Neuron (in vitro differentiated cells): ENCODE data around the gene OR52J3.
"Not testable (repeated sequence)": the region's sequence is repeated elsewhere in the genome, so short reads cannot be mapped to it uniquely, and the experiment has no call there.

Experiments
- H2AFZ ChIP-seq: one replicate; pipeline ENCODE4 v1.6.1; 2013; ENCODE audit warnings: low read depth, mild to moderate bottlenecking, inconsistent platforms, low read length, moderate library complexity
- H3K27me3 ChIP-seq: one replicate; pipeline ENCODE4 v1.6.1; 2013; ENCODE audit warnings: low read length; ENCODE audit not compliant: insufficient read depth
- H3K36me3 ChIP-seq: one replicate; pipeline ENCODE4 v1.6.1; 2013; ENCODE audit warnings: low read length; ENCODE audit not compliant: insufficient read depth
- H3K4me1 ChIP-seq: one replicate; pipeline ENCODE4 v1.6.1; 2013; ENCODE audit warnings: low read length; ENCODE audit not compliant: insufficient read depth
- H3K4me3 ChIP-seq: 2 replicates; pipeline ENCODE4 v1.5.1; 2013; ENCODE audit warnings: mild to moderate bottlenecking, low read length, moderate library complexity
- H3K9me3 ChIP-seq: one replicate; pipeline ENCODE4 v1.6.1; 2013; ENCODE audit warnings: low read length

Gene OR52J3

DNA sequence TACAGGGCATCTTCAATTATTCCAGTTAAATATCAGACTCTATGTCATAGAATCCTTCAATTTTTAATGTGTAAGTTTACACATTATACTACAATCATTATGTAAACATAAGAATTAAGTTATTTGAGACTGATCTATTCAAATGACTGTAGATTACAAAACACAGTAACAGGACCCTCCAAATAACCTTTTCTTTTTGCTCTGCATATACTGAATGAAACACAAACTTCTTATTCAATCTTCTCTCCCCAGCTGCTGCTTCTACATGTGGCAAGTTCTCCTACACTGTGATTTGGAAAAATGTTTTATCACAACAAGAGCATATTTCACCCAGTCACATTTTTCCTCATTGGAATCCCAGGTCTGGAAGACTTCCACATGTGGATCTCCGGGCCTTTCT, at the start of gene OR52J3:
Gene OR52J3 (plus strand): TSS at position 301 of the 400 bp plus-strand sequence. CDS start 0 bp downstream, at position 301.
- H3K4me3 ChIP-seq, result no peak within 1 kb of the TSS
- peaks cover 1% of the 10 kb centered on the region for H3K4me1 ChIP-seq
- no peaks in the 10 kb centered on the region for H3K36me3 ChIP-seq
- H3K9me3 ChIP-seq, result no peaks in the 10 kb centered on the region
- no peaks in the 10 kb centered on the region for H3K27me3 ChIP-seq
- H2AFZ ChIP-seq, result no peak within 1 kb of the TSS

DNA sequence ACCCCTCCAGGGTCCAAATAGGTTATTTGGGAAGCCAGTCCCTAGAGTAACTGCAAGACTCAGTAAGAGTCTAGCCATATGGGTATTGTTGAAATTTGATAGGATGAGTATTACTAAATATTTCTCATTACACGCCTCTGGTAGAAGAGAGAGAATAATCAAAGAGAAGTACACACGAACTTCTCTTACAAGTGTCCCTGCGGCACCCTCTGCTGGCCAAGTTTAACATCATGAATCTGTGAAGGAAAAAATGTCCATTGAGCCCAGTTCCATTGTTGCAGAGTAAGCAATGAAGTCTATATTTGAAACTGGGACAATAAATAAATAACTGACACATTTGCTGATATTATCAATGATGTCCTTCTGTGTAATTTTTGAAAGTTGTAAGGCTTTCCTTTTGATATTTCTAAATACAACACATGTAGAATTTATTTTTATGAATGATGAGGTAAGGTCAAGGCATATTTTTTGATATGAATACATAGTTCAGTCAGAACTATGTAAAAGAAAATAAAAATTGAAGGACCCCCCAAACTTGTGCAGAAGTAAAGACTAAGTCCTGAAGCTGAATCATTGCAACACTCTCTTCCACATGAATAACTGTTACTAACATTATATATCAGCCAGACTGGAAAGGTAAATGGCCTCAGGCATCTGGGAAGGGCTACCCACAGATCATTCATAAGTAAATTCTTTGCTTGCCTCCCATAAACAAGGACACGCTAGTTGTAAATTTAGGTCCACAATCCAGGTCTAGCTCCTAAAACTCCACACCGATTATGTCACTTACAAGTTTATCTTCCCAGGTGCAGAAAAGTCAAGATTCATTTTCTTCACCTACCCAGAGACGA, 41.7 kb upstream of the OR52J3 start:
- peaks cover 3% of the 10 kb centered on the region for H3K27me3 ChIP-seq
- no peak overlapping the region for H2AFZ ChIP-seq
- H3K4me1 ChIP-seq, result no peaks in the 10 kb centered on the region

DNA sequence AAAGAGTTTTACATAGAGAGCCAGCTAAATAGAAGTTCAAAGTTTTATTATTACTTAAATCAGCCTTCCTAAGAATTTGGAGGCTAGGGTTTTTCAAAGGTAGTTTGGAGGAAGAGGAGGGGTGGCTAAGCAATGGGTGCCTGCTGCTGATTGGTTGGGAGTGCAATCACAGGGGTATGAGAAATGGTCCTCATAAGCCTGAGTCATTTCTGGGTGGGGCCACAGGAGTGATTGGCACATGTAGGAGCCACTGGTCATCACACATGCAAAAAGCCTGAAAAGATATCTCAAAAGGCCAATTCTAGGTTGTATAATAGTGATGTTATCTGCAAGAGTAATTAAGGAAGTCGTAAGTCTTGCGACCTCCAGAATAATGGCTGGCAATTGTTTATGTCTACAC, 38.8 kb upstream of the OR52J3 start:
- Histone ChIP-seq H3K36me3 (no peaks in the 10 kb centered on the region), H3K4me1 (no peaks in the 10 kb centered on the region), H3K9me3 (no peaks in the 10 kb centered on the region), H2AFZ (no peak overlapping the region), H3K4me3 (no peak overlapping the region), H3K27me3 (peaks cover 3% of the 10 kb centered on the region)

More for the DNA sequence above, 41.7 kb upstream of the OR52J3 start:
- no peaks in the 10 kb centered on the region for H3K9me3 ChIP-seq
- H3K36me3 ChIP-seq, result no peaks in the 10 kb centered on the region
- H3K4me3 ChIP-seq, result no peak overlapping the region

DNA sequence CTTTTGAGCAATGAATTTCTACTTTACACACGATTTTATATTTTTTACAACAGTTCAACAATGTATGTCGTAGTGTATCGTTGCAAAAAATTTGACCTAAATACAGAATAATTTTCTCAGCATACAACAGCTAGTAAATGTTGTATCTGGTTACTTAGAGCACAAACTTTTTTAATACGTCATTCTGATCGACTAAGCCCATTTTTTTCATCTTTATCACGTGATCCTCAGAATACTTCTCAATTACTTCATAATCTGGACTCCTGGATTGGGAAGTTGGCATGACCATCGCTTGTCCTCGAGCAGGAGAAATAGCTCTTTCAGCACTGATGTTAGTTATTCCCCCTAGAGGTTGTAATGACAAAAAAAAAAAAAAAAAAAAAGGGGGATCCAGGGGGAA, 35.1 kb upstream of the OR52J3 start:
- Histone ChIP-seq H3K27me3 (no peaks in the 10 kb centered on the region), H3K4me3 (no peak overlapping the region), H3K36me3 (no peaks in the 10 kb centered on the region), H3K4me1 (no peaks in the 10 kb centered on the region), H2AFZ (no peak overlapping the region), H3K9me3 (no peaks in the 10 kb centered on the region)

DNA sequence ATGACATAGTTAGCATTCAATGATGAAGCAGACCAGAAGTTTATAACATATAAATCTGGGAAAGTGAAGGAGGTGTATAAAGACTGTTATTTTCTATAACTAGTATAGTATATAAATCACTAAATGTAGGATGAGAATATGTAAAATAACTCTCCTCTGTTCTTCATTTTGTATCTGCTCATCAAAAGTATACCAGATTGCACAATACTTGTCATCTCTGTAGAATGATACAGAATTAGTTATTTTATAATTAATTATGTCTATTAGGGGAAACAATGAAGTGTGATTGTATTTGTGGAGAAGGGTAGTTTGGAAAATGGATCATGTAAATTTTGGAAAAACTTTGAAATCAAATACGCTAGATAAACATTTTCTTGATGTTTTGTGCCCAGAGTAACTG, 33.3 kb upstream of the OR52J3 start:
- Histone ChIP-seq H3K9me3 (no peaks in the 10 kb centered on the region), H3K27me3 (no peaks in the 10 kb centered on the region), H2AFZ (no peak overlapping the region), H3K36me3 (no peaks in the 10 kb centered on the region), H3K4me3 (no peak overlapping the region), H3K4me1 (no peaks in the 10 kb centered on the region)

DNA sequence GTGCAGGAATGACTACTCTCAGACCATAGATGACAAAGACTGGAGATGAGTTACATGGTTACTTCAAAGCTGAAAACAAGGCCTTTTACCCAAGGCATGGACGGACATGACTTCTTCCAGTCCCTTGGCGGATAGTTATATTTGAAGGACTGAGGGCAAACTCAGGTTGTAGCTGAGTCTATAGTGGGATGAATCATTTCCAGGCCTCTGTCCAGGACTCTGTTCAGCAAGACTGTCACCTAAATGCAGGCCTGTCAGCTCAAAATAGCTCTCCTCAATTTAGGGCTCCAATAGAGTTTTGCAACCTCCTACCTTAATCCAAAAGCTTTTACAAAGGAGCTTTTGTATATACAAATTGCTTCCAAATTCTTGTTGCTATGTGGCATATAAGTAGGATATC, 24.3 kb upstream of the OR52J3 start:
- no peaks in the 10 kb centered on the region for H3K27me3 ChIP-seq
- no peaks in the 10 kb centered on the region for H3K9me3 ChIP-seq
- H3K4me1 ChIP-seq, result no peaks in the 10 kb centered on the region
- H3K36me3 ChIP-seq, result no peaks in the 10 kb centered on the region
- H3K4me3 ChIP-seq, result no peak overlapping the region
- H2AFZ ChIP-seq, result no peak overlapping the region

DNA sequence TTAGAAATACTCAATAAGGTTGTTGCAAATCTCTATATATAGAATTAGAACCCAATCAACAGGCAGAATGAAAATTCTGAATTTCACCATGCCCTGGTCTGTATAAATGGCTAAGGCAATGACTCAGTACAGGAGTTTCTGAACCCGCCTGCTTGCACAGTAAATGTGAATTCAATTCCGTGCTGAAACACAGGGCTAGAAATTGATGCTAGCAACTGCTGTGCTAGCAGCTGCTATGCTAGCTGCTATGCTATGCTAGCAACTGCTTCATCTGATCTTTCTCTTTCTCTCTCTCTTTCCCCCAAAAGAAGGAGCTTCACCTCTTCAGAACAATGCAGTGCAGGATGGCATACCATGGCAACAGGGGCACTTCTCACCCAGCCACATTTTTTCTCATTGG, 9.7 kb upstream of the OR52J3 start:
- no peaks in the 10 kb centered on the region for H3K36me3 ChIP-seq
- no peaks in the 10 kb centered on the region for H3K9me3 ChIP-seq
- no peaks in the 10 kb centered on the region for H3K4me1 ChIP-seq
- no peaks in the 10 kb centered on the region for H3K27me3 ChIP-seq
- H3K4me3 ChIP-seq, result no peak overlapping the region
- no peak overlapping the region for H2AFZ ChIP-seq

DNA sequence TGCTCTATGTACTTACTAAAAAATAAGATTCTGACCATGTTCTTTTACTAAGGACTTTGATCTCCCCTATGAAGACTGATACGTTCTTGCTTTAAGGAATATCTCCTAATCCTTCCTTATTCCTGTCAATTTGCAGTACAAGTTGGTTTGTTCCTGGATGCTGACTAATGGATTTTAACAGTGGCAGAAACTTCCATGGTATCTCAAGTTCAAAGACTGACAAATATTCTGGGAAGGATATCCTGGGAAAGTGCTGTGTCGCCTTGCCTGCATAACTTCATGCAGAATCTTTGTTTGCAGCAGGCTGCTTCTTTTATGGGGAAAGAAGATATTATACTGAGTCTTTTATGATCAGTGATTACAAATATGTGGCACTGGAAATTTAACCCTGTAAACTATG, 8.4 kb upstream of the OR52J3 start:
- no peaks in the 10 kb centered on the region for H3K4me1 ChIP-seq
- no peaks in the 10 kb centered on the region for H3K36me3 ChIP-seq
- no peak overlapping the region for H2AFZ ChIP-seq
- H3K9me3 ChIP-seq, result no peaks in the 10 kb centered on the region
- no peaks in the 10 kb centered on the region for H3K27me3 ChIP-seq
- H3K4me3 ChIP-seq, result no peak overlapping the region

DNA sequence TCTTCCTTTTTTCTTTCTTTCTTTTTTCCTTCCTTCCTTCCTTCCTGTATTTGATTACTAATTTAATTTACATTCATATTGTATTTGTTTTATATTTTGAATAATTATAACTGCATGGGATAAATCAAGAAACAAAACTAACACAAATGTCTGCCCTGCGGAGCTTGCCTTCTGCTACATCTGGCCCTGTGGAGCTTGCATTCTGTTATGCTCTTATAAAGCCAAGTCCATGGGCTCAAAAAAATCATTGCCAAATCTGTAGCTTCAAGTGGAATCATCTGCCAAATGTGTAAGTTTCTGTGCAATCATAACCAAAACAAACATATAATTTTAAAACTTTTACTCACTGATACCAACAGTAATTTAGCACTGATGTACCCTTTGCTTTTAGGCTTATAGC, 8.0 kb upstream of the OR52J3 start:
- H2AFZ ChIP-seq, result no peak overlapping the region
- H3K9me3 ChIP-seq, result no peaks in the 10 kb centered on the region
- H3K4me3 ChIP-seq, result no peak overlapping the region
- no peaks in the 10 kb centered on the region for H3K36me3 ChIP-seq
- no peaks in the 10 kb centered on the region for H3K4me1 ChIP-seq
- no peaks in the 10 kb centered on the region for H3K27me3 ChIP-seq

DNA sequence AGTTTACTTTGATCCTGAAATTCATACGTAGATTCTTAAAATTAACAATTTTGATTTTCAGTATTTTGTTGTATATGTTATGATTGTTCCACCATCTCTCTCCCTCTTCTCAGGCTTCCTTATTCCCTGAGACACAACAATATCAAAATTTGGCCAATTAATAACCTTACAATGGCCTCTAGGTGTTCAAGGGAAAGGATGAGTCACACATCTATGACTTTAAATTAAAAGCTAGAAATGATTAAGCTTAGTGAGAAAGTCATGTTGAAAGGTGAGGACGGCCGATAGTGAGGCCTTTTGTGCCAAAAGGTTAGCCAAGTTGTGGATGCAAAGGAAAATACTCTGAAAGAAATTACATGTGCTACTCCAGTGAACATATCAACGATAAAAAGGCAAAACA, 5.5 kb upstream of the OR52J3 start:
- Histone ChIP-seq H3K36me3 (no peaks in the 10 kb centered on the region), H3K4me1 (no peaks in the 10 kb centered on the region), H2AFZ (no peak overlapping the region), H3K4me3 (no peak overlapping the region), H3K9me3 (no peaks in the 10 kb centered on the region), H3K27me3 (no peaks in the 10 kb centered on the region)

DNA sequence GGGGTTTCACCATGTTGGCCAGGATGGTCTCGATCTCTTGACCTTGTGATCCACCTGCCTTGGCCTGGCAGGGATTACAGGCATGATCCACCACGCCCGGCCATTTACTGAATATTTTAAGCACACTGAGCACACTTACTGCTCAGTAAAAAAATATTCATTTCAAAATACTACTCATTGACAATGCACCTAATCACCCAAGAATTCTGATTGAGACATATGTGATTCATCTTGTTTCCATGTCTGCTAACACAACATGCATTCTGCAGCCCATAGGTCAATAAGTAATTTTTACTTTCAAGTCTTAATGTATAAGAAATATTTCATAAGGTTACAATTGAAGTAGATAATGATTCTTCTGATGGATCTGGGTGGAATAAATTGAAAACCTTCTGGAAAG, 4.2 kb upstream of the OR52J3 start:
- Histone ChIP-seq H3K4me1 (peaks cover 1% of the 10 kb centered on the region), H3K9me3 (no peaks in the 10 kb centered on the region), H2AFZ (no peak overlapping the region), H3K36me3 (no peaks in the 10 kb centered on the region), H3K27me3 (no peaks in the 10 kb centered on the region), H3K4me3 (no peak overlapping the region)

DNA sequence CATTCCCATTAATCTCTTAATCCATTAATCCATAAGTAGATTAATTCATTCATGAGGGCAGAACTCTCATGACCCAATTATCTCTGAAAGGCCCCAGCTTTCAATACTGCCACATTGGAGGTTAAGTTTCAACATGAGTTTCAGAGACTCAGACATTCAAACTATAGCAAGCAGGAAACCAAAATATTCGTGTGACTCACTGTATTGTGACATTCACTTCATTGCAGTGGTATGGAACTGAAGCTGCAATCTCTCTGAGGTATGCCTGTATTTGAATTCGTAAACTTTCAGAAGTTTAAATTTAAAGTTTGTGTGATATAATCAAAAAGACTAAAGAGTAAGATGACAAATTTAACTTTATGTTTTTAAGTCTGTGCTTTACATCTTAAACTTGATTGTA, 2.9 kb upstream of the OR52J3 start:
- no peak overlapping the region for H3K4me3 ChIP-seq
- H3K4me1 ChIP-seq, result peaks cover 1% of the 10 kb centered on the region
- no peaks in the 10 kb centered on the region for H3K9me3 ChIP-seq
- no peak overlapping the region for H2AFZ ChIP-seq
- H3K27me3 ChIP-seq, result no peaks in the 10 kb centered on the region
- H3K36me3 ChIP-seq, result no peaks in the 10 kb centered on the region

DNA sequence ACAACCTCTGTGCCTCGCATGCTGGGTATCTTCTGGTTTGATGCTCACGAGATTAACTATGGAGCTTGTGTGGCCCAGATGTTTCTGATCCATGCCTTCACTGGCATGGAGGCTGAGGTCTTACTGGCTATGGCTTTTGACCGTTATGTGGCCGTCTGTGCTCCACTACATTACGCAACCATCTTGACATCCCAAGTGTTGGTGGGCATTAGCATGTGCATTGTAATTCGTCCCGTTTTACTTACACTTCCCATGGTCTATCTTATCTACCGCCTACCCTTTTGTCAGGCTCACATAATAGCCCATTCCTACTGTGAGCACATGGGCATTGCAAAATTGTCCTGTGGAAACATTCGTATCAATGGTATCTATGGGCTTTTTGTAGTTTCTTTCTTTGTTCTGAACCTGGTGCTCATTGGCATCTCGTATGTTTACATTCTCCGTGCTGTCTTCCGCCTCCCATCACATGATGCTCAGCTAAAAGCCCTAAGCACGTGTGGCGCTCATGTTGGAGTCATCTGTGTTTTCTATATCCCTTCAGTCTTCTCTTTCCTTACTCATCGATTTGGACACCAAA, 516 bp downstream of the OR52J3 start:
- no peak overlapping the region for H2AFZ ChIP-seq
- no peaks in the 10 kb centered on the region for H3K36me3 ChIP-seq

DNA sequence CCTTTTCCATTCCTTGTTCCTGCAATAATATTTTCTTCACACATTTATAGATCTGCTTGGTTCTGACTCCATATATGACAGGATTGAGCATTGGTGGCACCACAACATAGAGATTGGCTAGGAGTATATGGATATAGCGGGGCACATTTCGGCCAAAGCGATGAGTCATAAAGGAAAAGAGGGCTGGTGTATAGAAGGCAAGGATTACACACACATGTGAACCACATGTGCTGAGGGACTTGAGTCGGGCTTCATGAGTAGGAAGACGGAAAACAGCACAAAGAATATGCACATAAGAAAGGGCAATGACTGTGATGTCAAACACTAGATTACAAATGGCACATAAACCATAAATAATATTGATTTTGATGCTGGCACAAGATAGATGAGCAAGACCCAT, 12.4 kb downstream of the OR52J3 start:
- not testable (repeated sequence) for H3K36me3 ChIP-seq

More for the DNA sequence above, 516 bp downstream of the OR52J3 start:
- Histone ChIP-seq H3K4me1 (peaks cover 1% of the 10 kb centered on the region), H3K9me3 (no peaks in the 10 kb centered on the region), H3K4me3 (no peak overlapping the region), H3K27me3 (no peaks in the 10 kb centered on the region)

More for the DNA sequence above, 12.4 kb downstream of the OR52J3 start:
- not testable (repeated sequence) for H2AFZ ChIP-seq, H3K9me3 ChIP-seq, H3K4me3 ChIP-seq, H3K4me1 ChIP-seq, H3K27me3 ChIP-seq
